Cerebellar nuclear complex (tissue), 1 donor: ENCODE results near the gene C21orf91.

Source experiments
- DNase-seq, 2 experiments: peaks; one replicate each; lab custom pipeline; 2025; lab: John Stamatoyannopoulos, UW

The C21orf91 gene

DNA sequence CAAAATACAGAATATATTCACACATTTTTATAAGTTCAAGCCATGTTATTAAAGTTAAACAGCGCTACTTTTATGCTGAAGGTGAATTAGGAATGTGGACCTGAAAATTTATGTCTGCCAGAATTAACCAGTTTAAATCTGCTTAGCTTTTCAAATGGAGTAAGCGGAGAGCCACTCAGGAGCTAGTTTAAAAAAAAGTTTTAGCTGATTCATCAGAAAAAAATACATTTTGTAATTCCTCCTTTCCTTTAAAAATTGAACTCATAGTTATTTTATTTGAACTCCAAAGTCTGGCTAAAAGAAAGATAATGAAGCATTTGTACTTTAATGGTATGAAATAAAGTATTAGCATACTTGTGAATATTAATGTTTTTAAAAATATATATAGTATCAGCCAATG, 21.2 kb downstream of the C21orf91 start:
- DNase-seq: no peak

DNA sequence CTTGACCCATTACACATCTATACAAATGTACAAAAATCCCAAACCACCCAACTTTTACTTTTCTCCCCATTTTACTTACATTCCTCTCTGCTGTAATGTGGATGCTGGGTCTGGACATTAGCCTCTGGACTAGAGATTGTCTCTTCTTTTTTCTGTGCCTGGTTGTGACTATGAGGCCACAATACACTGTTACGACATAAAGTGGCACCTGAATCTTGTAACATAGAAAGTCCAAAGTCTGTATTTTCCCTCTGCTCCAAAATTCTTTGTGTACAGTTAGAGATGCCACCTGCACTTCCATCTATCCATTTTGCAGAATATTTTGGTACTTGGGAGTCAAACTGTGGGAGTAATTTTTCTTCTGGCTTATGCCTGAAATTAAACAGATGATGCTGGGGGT, 22.7 kb downstream of the C21orf91 start:
- DNase-seq: no peak

DNA sequence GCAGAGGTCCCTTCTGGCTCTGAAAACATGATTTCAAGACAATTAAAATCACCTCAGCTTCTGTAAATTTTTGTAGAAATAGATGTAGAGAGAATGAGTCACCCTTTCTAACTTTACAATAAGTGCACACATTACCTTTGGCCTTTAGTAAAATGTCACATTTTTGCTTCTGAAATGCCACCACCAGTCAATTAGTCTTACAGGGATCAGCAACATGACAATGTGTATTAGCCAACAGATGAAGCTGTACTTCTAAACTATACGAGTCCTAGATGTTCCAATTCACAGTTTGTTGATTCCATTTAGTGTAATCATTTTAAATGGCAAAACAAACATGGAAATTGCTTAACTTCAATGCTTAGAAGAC, 23.1 kb downstream of the C21orf91 start:
- no peak for DNase-seq

DNA sequence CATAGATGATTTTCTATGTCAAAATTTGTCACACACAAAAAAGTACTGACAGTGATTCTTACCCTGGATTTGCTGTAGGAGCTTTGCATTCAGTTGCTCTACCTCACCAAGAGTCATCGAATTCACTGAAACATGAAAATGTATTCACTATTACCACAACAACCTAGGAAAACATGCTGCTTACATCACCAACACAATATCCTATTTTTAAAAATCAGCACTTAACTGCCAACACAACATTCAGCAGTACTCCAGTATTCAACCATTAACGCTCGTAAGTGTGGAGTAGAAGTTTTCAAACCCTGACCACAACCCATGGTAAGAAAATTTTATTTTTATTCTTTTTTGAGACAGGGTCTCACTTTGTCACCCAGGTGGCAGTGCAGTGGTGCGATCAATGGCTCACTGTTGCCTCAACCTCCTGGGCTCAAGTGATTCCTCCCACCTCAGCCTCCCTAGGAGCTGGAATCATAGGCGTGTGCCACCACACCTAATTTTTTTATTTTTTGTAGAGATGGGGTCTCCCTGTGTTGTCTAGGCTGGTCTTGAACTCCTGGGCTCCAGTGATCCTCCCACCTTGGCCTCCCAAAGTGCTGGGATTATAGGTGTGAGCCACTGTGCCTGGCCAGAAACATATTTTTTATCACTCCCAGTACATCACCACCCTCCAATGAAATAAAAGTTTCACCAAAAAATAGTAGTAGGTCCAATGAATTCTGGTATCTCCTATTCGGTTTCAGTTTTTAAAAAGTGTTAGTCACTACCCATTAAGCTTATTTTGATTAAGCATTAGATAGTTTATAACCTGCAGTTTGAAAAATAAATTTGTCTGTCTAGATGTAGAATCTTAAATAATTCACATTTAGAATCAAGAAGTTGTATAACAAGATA, 23.8 kb downstream of the C21orf91 start:
- DNase-seq: no peak

DNA sequence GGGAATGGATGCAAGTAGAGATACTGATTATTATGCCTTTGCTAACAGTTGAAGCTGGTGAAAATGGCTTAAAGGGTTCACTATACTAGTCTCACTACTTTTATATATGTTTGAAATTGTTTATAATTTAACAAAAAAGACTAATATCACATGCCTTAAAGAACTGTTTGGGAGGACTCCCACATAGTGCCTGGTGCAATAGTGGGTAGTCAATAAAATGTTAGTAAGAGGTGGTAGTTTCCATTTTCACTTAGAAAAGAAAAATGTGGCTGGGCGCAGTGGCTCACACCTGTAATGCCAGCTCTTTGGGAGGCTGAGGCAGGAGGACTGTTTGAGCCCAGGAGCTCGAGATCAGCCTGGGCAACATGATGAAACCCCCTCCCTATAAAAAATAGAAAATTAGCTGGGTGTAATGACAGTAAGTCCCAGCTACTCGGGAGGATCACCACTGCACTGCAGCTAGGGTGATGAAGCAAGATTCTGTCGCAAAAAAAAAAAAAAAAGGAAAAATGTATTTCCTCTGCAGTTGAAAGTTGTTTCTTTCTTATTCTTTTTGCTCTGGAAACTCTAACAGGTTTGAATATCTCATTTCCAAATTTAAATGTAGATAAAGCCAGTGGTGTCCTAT, 24.5 kb downstream of the C21orf91 start:
- DNase-seq: no peak

DNA sequence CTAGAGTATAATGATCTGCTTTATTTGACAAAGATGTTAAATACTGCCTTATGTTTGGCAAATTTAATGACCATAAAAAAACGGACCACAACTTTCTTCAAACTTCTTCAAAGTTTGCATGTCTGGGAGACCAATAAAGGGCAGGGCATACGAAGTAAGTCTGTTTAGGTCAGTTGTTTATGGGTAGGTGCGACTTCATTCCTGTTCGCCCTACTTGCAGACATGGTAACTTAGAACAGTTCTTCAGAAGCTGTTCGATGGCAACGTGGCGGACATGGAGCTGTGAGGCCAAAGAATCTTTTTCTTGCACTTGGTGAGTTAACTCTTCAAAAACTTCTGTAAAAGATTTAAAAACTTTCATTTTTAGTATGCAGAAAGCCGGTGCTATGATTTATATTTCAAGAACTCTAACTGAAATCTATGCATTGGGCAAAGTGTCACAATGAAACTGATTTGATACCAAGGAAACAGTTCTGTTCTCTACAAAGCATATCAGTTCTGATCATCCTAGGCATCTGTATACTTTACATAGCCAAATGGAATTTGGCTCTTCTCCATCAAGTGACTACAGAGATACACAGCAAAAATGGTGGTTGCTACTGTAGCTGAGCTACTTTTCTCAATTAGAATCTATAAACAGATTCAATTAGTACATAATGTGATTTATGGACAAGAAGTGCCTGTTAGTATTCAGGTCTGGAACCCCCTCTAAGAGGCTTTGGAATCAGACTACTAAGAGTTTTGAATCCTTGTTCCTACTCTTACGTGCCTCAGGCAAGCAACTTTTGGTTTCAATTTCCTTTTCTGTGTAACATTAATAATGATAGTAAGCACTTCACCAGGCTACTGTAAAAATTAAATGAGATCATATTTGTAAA, 25.7 kb downstream of the C21orf91 start:
- no peak for DNase-seq

DNA sequence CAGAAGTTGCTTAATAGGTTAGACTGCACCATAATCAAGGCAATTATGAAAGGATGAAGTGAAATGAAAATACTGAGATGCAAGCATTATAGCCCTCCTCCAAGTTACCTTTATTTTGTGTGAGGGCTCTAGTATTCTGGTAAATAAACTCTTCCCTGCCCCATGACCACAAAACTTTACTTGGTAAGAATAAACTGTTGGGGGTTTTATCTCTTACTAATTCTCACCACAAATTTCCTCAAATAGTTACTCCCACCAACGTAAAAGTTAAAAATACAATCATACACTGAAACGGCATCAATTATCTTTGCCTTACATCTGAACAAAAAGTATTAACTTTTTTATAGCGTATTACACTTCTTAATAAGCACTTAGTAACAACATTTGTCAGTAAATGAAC, 29.5 kb downstream of the C21orf91 start:
- DNase-seq: no peak

DNA sequence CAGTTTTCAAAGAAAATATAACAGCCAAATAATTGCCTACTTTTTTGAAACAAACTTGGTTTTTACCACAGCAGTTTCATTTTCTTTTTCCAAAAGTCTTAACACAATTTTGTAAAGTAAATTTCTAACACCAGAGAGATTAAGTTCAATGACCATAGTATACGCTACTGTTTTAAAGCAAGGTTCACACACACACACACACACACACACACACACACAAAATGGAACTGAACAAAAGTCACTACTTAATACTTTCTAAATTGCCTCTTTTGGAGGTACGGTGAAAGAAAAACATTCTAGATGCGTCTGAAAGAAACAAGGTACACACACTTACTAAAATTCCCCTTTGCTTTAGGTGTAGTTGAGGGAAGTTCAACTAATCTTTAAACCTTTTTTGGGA, 30.1 kb downstream of the C21orf91 start:
- DNase-seq: no peak

DNA sequence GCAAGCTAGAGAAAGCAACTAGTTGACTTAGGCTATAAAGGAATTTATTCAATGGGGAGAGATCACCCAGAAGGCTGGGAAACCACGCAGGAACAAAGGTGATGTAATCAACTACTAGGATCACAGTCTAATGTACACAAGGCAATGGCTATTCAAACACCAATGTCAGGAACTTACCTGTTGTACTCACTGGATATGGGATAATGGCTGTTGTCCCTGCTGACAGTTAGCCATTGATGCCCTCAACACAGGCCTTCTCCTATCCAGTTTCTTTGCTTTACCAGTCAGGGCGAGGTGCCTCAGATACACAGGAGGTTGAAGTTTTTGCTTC, 32.3 kb downstream of the C21orf91 start:
- no peak for DNase-seq

DNA sequence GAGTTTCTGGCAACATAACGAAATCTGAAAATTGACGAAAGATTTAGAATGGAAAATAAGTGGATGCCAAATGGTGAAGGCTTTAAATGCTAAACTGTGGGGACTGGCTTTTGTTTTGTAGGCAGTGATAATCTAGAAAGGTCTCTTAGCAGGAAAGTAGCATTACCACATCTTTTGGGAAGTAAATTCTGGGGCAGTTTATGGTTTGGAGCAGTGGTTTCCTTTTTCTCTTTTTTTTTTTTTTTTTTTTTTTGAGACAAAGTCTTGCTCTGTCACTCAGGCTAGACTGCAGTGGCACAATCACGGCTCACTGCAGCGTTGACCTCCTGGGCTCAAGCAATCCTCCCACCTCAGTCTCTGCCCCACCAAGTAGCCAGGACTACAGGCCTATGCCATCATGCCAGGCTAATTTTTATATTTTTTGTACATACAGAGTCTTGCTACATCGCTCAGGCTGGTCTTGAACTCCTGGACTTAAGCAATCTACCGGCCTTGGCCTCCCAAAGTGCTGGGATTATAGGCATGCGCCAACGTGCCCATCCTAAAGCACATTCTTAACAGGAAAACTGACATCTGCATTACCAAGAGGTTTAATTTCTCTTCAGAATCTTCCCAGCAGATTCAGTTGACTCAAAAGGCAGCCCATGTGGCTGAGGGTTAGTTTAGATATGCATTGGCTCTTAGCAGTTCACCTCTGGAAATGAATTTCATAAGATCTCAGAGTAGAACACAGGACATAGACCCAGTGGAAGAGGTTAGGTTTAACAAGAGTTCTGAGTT, 32.9 kb downstream of the C21orf91 start:
- DNase-seq: no peak

DNA sequence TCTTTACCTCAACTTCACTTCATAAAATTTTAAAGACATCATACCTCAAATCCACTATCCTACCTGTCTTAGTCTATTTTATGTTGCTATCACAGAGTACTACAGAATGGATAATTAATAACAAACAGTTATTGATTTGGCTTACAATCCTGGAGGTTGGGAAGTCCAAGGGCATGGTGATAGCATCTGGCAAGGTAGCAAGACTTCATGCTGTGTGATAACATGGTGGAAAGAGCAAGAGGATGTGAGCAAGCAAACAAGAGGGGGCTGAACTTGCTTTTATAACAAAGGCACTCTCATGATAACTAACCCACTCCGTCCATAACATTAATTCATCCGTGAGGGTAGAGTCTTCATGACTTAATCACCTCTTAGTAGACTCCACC, 33.8 kb downstream of the C21orf91 start:
- no peak for DNase-seq

DNA sequence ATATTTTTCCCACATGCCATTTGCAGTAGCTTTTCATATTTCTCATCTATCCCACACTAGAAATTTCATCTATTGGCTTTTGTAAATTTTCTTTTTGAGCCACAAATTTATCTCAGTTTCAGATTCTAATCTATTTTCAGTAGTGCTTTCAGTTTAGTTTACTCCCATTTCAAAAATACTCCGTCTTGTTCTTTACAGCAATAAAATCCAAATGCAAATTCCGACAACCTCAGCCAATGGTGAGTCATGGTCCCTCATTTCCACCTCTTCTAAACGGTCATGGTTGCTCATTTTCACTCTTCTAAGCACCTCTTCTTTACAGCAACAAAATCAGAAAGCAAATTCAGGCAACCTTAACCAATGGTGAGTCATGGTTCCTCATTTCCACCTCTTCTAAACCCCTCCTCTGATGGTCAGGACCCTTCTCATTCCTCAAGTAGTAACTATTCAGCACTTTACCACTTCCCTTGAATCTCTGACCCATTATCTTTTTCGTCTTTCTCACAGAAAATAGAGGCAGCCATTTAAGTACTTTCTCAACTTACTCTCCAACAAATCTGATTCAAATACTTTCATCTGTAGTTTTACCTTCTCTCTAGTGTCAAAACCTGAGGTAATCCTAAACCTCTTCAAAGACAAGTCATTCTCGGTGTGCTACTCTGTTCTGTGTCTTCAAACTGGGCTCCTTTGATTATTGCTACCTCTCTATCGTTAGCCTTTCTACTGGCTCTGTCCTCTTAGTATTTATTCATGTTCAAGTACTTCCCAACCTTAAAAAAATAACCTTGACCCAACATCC, 34.4 kb downstream of the C21orf91 start:
- no peak for DNase-seq

DNA sequence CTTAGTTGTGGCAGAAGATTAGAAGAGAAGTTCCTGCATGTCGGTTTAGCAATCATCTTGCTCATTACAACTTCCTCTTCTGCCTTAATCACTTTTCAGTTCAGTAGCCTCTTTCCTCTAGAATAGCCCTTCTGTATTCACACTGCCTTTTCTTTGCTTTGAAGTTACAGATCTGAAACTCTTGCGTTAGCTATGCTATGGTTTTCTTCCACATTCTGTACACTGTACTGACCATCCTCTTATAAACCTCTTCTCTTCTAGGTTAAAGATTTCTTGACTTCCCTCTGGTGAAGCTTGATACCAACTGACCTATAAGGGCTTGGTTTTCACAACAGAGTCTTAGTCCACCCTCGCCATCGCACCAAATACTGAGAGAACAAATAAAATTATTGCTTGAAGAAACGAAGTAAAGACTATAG, 35.0 kb downstream of the C21orf91 start:
- no peak for DNase-seq

DNA sequence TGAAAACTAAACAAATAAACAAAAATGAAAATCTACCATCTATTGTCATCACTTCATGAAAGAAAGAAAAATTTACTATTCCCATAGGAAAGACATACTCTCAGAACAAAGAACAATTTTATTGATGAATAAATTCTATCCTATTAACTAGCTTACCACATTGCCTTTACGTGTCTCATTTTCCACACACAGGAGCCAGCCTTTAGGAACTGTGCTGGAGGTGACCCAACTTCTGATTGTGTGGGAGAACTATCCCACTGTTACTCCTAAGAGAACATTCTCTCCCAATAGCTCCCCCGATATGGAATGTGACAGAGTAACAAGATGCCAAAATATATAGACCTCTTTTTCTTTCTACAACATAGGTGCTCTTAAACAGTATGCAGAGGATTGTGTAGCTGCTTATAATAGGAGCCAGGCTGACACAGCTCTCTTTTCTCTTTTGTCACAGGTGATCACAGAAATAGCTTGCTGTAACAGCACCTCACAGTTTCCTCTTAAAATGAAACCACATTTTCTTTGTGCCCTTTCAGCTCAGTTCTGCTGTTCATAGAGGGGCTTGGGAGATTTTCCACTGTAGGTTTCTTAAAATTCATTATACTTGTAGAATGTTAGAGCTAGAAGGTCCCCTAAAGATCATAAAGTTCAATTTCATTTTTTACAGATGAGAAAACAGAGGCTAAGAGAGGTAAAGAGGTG, 35.5 kb downstream of the C21orf91 start:
- DNase-seq: no peak

DNA sequence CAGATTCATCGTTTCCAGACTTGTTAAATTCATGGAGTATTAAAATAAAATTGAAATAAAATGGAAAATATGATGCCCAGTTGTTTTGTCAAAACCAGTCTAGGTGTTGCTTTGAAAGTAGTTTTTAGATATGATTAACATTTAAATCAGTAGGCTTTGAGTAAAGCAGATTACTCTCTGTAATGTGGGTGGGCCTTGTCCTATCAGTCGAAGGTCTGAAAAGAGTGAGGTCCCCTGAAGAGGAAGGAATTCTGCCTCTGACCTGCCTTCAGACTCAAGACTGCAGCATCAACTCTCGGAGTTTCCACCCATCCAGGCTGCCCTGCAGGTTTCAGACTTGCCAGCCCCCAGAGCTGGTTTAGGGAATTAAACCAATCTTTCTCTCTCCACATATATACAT, 36.2 kb downstream of the C21orf91 start:
- no peak for DNase-seq

DNA sequence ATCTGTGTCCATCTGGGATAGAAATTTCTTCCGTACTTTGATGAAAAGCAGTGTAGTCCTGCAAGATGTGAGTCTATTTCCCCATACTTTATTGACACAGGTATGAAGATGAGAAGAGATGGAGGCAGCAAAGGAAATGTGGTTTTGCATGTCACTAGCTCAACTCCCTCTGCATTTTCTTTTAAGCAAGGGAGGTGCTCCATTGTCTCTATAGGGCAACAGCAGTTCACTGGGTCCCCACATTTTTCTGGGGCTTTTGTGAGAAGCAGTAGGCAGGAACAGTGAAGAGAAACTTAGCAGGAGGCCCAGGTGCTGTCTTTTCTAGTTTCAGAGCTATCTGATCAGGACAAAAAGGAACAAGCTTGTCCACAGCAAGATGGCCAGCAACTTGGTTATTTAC, 37.1 kb downstream of the C21orf91 start:
- DNase-seq: no peak

DNA sequence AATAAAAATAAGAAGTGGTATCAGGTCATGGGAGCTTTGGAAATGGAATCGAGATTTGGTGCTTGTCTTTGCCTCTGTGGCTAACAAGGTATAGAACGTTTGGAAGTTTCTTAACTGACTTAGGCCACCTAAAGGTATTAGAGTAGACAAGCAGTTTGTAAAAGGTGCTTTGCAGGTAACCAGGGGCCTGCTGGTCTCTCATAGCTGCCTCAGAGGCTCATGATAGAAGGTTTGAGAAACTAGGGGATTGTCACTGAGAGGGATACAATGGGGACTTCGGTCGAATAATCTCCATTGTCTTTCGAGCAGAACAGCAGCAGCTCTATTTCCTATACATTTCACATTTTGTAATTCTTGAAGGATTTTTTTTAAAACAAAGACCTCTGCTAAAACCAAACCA, 37.6 kb downstream of the C21orf91 start:
- DNase-seq: no peak

DNA sequence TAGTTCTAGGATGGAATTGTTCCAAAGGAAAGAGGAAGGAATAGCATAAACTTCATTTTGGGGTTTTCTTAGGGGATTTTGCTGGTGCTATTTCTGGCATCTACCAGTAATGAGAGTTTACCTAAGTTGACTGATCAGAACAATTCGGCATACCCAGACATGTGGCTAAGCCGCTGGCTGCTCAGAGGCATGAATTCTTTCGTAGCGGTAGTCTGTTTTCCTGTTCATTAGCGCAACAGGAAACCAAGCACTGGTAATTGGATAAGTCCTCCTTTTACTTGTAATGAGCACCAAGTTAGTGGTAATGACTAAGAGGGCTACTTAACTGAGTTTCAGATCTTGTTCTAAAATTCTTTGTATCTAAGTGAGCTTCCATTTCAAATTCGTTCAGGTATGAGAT, 38.6 kb downstream of the C21orf91 start:
- no peak for DNase-seq

DNA sequence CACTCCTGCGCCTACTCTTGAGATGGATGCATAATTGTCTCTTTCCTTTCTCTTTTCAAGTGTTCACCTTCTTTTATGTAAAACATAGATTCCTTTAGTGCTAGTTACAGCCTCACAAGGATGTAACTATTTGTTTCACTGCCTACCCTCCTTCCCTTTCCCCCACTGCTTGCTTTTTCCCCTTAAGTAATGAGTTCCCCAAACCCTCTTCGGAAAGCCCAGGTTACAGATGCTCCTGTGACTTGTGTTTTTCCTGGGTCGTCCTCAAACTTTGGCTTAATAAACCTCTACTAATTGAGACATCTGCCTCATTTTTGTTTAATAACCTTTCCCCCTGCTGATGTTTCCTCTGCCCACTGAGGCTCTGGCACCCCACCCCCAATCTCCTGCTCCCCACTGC, 39.2 kb downstream of the C21orf91 start:
- DNase-seq: no peak

DNA sequence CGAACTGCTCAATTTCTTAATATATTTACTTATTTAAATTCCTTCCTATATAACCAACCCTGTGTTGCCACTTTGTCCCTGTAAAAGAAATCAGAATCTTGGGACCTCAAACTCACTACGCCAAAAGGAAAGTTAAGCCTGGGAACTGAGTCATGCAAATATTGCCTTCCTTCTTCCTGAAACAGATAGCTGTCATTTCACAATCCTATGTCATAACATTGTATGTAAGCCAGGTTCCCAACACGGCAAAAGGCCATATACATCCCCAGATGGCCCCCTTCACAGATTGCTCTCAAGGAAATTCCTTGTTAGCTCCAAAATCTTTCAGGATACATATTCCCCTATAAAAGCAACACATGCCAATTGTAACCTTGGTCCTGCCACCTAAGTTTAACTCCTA, 39.7 kb downstream of the C21orf91 start:
- DNase-seq: no peak
